Smooth muscle cell (in vitro differentiated cells): ENCODE data around the gene SH3BP5L. TPM values are rescaled to one million over a fixed set of nuclear protein-coding genes. Genes with fewer than 3 reads are reported as not detected.
"Not testable (repeated sequence)": the region's sequence is repeated elsewhere in the genome, so short reads cannot be mapped to it uniquely, and the experiment has no call there.

Experiments
- DNase-seq: peaks from one replicate; lab custom pipeline; 2025; ENCODE audit not compliant: unreplicated experiment; lab: John Stamatoyannopoulos, UW
- H2AFZ ChIP-seq: fragments of 200-600 bp; sonication (generic); 2 replicates; pipeline ENCODE4 v1.6.0; 2016; ENCODE audit warnings: antibody characterized with exemption, low read depth, mild to moderate bottlenecking
- H3F3A ChIP-seq: fragments of 200-600 bp; sonication (generic); 2 replicates; pipeline ENCODE4 v1.6.0; 2017; ENCODE audit warnings: antibody characterized with exemption, low read depth
- H3K27ac ChIP-seq: fragments of 200-600 bp; sonication (generic); 2 replicates; pipeline ENCODE4 v1.5.1; 2016; ENCODE audit warnings: low read depth, mild to moderate bottlenecking
- H3K27me3 ChIP-seq: fragments of 200-600 bp; sonication (generic); 2 replicates; pipeline ENCODE4 v1.6.1; 2016; ENCODE audit warnings: low read depth, mild to moderate bottlenecking
- H3K36me3 ChIP-seq: fragments of 200-600 bp; sonication (generic); 2 replicates; pipeline ENCODE4 v1.5.1; 2016; ENCODE audit warnings: low read depth
- H3K4me1 ChIP-seq: fragments of 200-600 bp; sonication (generic); 2 replicates; pipeline ENCODE4 v1.5.1; 2016; ENCODE audit warnings: low read depth
- H3K4me2 ChIP-seq: fragments of 200-600 bp; sonication (generic); 2 replicates; pipeline ENCODE4 v1.6.0; 2016; ENCODE audit warnings: mild to moderate bottlenecking
- H3K4me3 ChIP-seq: fragments of 200-600 bp; sonication (generic); 2 replicates; pipeline ENCODE4 v1.5.1; 2016; ENCODE audit warnings: mild to moderate bottlenecking
- H3K79me2 ChIP-seq: fragments of 200-600 bp; sonication (generic); 2 replicates; pipeline ENCODE4 v1.6.0; 2016; ENCODE audit warnings: low read depth, mild to moderate bottlenecking
- H3K9ac ChIP-seq: fragments of 200-600 bp; sonication (generic); 2 replicates; pipeline ENCODE4 v1.6.0; 2016; ENCODE audit warnings: low read depth
- H3K9me3 ChIP-seq: fragments of 200-600 bp; sonication (generic); replicated peaks from 2 replicates; pipeline ENCODE4 v1.5.1; 2016; ENCODE audit warnings: low read depth
- H4K20me1 ChIP-seq: fragments of 200-600 bp; sonication (generic); 2 replicates; pipeline ENCODE4 v1.6.0; 2016; ENCODE audit warnings: low read depth
- WGBS: methylation state at CpG from one replicate; pipeline ENCODE4 v1.1.7; 2016; ENCODE audit warnings: low lambda C conversion rate; 5-methylcytosine and 5-hydroxymethylcytosine counted together
- polyA plus RNA-seq: library from polyadenylated mRNA; unstranded; fragments of >200 nt; fragmentation: Nextera tagmentation; extraction: Ambion mirVana; gene quantifications from 2 replicates; pipeline ENCODE4 v1.2.1, GENCODE V29; 2016
- total RNA-seq: library from RNA; depleted of rRNA; stranded (reverse); fragments of >200 nt; gene quantifications from 2 replicates; pipeline ENCODE4 v1.2.3, GENCODE V29; 2014
- TF ChIP-seq, protein P1 (sequence below): fragments of 200-600 bp; sonication (generic); IDR thresholded peaks from 2 replicates; pipeline ENCODE4 v1.5.1; 2017; ENCODE audit warnings: borderline replicate concordance, mild to moderate bottlenecking, antibody characterized with exemption; ENCODE audit not compliant: insufficient read depth, poor library complexity, severe bottlenecking

The SH3BP5L gene
- total and polyA plus RNA-seq, 2 experiments from 2014 or later, result 7.4 to 18.6 TPM

DNA sequence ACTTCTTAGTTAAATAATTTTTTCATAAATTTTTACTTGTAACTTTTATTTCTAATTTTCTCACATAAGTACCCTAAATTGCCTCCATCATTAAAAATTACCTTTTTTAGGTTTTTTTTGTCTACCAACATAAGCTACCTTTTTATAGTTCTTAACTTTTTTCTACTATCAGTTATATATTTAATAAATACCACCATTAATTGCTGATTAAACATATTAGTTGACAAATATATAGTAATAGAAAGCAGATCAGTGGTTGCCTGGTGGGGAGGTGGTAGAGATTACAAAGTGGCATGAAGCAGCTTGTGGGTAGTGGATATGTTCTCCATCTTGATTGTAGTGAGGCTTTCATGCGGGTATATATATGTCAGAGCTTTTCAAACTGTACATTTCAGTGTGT is 6.1 kb upstream of the SH3BP5L start:
- WGBS, result 97% methylated on average over 1 of the region's 1 CpG
- H3K4me1 ChIP-seq, result peaks cover 3% of the 10 kb centered on the region
- no peak overlapping the region for H3K9ac ChIP-seq
- H2AFZ ChIP-seq, result no peak overlapping the region
- peaks cover 4% of the 10 kb centered on the region for H3F3A ChIP-seq
- no peak for DNase-seq
- H3K4me3 ChIP-seq, result no peak overlapping the region
- H3K27ac ChIP-seq, result no peak overlapping the region
- H3K27me3 ChIP-seq, result peaks cover 3% of the 10 kb centered on the region
- TF ChIP-seq, protein P1, sequence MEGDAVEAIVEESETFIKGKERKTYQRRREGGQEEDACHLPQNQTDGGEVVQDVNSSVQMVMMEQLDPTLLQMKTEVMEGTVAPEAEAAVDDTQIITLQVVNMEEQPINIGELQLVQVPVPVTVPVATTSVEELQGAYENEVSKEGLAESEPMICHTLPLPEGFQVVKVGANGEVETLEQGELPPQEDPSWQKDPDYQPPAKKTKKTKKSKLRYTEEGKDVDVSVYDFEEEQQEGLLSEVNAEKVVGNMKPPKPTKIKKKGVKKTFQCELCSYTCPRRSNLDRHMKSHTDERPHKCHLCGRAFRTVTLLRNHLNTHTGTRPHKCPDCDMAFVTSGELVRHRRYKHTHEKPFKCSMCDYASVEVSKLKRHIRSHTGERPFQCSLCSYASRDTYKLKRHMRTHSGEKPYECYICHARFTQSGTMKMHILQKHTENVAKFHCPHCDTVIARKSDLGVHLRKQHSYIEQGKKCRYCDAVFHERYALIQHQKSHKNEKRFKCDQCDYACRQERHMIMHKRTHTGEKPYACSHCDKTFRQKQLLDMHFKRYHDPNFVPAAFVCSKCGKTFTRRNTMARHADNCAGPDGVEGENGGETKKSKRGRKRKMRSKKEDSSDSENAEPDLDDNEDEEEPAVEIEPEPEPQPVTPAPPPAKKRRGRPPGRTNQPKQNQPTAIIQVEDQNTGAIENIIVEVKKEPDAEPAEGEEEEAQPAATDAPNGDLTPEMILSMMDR, result no peak
- no peaks in the 10 kb centered on the region for H3K36me3 ChIP-seq
- H4K20me1 ChIP-seq, result no peaks in the 10 kb centered on the region
- no peak overlapping the region for H3K4me2 ChIP-seq
- no peaks in the 10 kb centered on the region for H3K79me2 ChIP-seq
- H3K9me3 ChIP-seq, result no peaks in the 10 kb centered on the region

DNA sequence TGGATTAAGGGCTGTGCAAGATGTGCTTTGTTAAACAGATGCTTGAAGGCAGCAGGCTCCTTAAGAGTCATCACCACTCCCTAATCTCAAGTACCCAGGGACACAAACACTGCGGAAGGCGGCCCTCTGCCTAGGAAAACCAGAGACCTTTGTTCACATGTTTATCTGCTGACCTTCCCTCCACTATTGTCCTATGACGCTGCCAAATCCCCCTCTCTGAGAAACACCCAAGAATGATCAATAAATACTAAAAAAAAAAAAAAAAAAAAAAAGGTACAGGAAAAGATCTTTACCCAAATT is 5.0 kb upstream of the SH3BP5L start:
- H3K27me3 ChIP-seq, H4K20me1 ChIP-seq, DNase-seq, H3K4me2 ChIP-seq, H3K36me3 ChIP-seq, H3K9me3 ChIP-seq, H3K4me1 ChIP-seq, H3K4me3 ChIP-seq, H3K79me2 ChIP-seq, H3K27ac ChIP-seq, H3K9ac ChIP-seq, H2AFZ ChIP-seq, H3F3A ChIP-seq: not testable (repeated sequence)
- WGBS, result 65% methylated on average over 3 of the region's 3 CpGs

DNA sequence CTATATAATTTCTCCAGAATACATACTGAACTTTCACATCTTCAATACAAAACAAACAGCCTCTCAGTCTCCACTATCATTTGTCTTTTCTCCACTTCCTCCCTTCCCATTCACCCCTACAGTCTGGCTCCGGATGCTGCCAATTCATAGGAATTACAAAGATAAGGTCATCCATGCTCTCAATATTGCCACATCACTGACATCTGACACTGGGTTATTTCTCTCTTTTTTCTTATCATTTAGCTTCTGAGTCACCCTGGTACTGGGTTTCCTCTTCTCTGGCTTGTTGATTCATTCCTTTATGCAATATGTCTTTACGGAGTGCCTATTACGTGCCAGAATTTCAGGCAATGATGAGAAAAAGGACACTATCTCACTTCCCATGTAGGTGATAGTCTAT is 3.1 kb upstream of the SH3BP5L start:
- Histone ChIP-seq H3K4me1 (peaks cover 18% of the 10 kb centered on the region), H3K4me3 (no peak overlapping the region), H2AFZ (peak overlapping the region; percentile 21), H3K9ac (peak overlapping the region; percentile 3), H3K9me3 (no peaks in the 10 kb centered on the region), H3K27ac (peak overlapping the region; percentile 68), H3F3A (peaks cover 4% of the 10 kb centered on the region), H3K4me2 (peak overlapping the region; percentile 39), H3K36me3 (no peaks in the 10 kb centered on the region), H3K79me2 (peaks cover 19% of the 10 kb centered on the region), H4K20me1 (peaks cover 2% of the 10 kb centered on the region), H3K27me3 (peaks cover under 1% of the 10 kb centered on the region)
- WGBS, result 20% methylated on average over 3 of the region's 3 CpGs
- TF ChIP-seq, protein P1, result no peak
- no peak for DNase-seq

DNA sequence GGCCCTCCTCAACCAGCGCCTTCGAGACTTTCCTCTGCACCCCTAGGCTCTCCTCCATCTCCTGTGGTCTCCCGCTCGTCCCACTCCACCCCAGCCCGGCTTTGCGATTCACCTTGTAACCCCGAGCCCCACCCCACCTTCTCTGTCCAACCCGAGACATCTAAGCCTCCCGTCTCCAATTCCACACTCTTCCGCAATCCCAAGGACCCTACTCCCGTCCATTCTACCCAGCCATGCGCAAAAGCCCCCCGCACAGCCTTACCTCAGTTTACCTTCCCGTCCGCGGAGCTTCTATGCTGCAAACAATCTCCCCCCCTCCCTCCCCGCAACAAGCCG is 174 bp downstream of the SH3BP5L start:
- TF ChIP-seq, protein P1, result no peak
- Histone ChIP-seq H2AFZ (peak overlapping the region; percentile 96), H3K4me1 (peaks cover 19% of the 10 kb centered on the region), H3K79me2 (peaks cover 45% of the 10 kb centered on the region), H3K9me3 (no peaks in the 10 kb centered on the region), H3K4me3 (peak overlapping the region; percentile 78), H3K9ac (peak overlapping the region; percentile 97), H3K4me2 (peak overlapping the region; percentile 86), H4K20me1 (peaks cover 33% of the 10 kb centered on the region), H3K36me3 (no peaks in the 10 kb centered on the region), H3F3A (peaks cover 4% of the 10 kb centered on the region), H3K27ac (peak overlapping the region; percentile 95), H3K27me3 (no peaks in the 10 kb centered on the region)
- DNase-seq, result no peak
- WGBS, result 1% methylated on average over 16 of the region's 18 CpGs
